GM18505 (cell line): ENCODE results near the gene TMEM217.
"Not testable (repeated sequence)": the region's sequence is repeated elsewhere in the genome, so short reads cannot be mapped to it uniquely, and the experiment has no call there.

Source experiments
- ATAC-seq: cut with Tn5 transposase; IDR thresholded peaks from one replicate; pipeline ENCODE4 v1.9.1; 2021; ENCODE audit not compliant: unreplicated experiment
- POLR2A ChIP-seq: IDR thresholded peaks from 4 replicates; pipeline ENCODE4 v1.6.1; 2011; ENCODE audit warnings: borderline replicate concordance; ENCODE audit not compliant: insufficient read depth, insufficient read length; ENCODE audit errors: extremely low read depth

TMEM217 gene

GRCh38 chr6:37205997-37206340 lies 52.0 kb downstream of the TMEM217 start:
- ATAC-seq, result no peak
- TF ChIP-seq POLR2A, result no peak

- TF ChIP-seq POLR2A, result no peak
- no peak for ATAC-seq
Observed at GRCh38 chr6:37205175-37205996, 52.6 kb downstream of the TMEM217 start.

- no peak for ATAC-seq
- no peak for TF ChIP-seq POLR2A
Observed at GRCh38 chr6:37204014-37204751, 53.8 kb downstream of the TMEM217 start.

GRCh38 chr6:37202788-37203491 lies 55.0 kb downstream of the TMEM217 start:
- no peak for TF ChIP-seq POLR2A
- no peak for ATAC-seq

DNA sequence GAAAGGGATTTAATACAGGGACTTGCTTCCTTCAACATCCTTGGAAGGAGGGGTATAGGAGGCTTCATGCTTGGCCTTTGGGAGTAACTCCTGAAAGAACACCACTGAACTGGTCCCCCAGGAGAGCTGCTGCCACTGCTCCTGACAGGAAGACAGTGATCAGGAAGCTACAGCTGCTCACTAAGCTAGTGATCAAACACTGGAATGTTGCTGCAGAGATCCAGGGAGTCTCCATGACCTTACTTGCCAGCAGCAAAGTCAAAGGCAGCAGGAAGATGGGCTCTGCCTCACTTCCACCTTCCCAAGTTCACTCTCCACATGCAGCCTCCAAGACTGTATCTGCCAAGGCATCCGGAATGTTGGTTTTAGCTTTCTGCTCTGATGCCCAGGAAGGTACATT lies 56.2 kb downstream of the TMEM217 start:
- no peak for TF ChIP-seq POLR2A
- ATAC-seq, result no peak

- no peak for TF ChIP-seq POLR2A
Observed at GRCh38 chr6:37200085-37200484, 57.9 kb downstream of the TMEM217 start.

GRCh38 chr6:37196451-37196850 lies 61.5 kb downstream of the TMEM217 start:
- ATAC-seq, result not testable (repeated sequence)

More at GRCh38 chr6:37200085-37200484, 57.9 kb downstream of the TMEM217 start:
- ATAC-seq, result no peak

GRCh38 chr6:37194886-37195285 lies 63.1 kb downstream of the TMEM217 start:
- not testable (repeated sequence) for ATAC-seq

DNA sequence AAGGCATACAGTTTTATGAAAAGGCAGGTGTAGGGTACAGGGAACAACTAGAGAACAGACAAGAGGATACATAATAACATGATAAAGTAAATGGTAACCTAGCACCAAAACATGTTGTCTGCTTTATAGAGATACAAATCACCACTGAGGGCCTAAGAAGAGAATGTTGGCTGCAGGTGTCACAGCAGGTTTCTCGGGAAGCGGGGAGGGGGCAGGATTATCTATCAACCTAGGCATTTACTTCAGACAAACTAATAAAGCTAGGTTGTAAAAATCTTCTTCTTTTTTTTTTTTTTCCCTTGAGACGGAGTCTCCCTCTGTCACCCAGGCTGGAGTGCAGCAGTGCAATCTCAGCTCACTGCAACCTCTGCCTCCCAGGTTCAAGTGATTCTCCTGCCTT lies 65.3 kb downstream of the TMEM217 start:
- ATAC-seq, result no peak

DNA sequence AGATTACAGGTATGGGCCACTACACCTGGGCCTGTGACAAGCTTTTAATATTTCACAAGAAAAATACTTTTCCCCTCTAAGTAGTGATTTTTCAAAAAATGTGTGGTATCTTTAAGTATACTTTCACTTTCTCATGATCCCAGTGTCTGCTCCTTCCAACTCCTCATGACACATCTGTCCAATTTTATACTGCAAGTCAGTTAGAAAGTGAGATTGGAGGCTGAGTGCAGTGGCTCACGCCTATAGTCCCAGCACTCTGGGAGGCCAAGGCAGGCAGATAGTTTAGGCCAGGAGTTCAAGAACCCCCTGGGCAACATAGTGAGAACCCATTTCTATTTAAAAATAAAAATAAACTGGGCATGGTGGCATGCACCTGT lies 67.8 kb downstream of the TMEM217 start:
- ATAC-seq, result no peak
- TF ChIP-seq POLR2A, result no peak

More for the DNA sequence above, 65.3 kb downstream of the TMEM217 start:
- no peak for TF ChIP-seq POLR2A

DNA sequence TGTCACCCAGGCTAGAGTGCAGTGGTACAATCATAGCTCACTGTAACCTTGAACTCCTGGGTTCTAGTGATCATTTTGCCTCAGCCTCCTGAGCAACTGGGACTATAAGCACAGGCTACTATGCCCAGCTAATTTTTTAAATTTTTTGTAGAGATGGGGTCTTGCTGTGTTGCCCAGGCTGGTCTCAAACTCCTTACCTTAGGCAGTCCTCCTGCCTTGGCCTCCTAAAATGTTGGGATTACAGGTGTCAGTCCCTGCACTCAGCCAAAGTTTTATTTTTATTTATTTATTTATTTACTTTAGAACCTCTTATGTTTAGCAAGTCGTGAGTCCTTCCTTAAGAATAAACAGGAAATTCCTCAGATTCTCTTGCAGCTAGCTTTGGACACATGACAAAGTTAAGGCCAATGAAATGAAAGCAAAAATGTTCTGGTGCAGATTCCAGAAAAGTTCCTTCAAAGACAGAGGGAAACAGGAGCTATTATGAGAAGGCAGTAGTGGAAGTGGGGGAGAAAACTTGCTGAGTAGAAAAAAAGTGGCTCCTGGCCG lies 68.9 kb downstream of the TMEM217 start:
- no peak for TF ChIP-seq POLR2A
- no peak for ATAC-seq

DNA sequence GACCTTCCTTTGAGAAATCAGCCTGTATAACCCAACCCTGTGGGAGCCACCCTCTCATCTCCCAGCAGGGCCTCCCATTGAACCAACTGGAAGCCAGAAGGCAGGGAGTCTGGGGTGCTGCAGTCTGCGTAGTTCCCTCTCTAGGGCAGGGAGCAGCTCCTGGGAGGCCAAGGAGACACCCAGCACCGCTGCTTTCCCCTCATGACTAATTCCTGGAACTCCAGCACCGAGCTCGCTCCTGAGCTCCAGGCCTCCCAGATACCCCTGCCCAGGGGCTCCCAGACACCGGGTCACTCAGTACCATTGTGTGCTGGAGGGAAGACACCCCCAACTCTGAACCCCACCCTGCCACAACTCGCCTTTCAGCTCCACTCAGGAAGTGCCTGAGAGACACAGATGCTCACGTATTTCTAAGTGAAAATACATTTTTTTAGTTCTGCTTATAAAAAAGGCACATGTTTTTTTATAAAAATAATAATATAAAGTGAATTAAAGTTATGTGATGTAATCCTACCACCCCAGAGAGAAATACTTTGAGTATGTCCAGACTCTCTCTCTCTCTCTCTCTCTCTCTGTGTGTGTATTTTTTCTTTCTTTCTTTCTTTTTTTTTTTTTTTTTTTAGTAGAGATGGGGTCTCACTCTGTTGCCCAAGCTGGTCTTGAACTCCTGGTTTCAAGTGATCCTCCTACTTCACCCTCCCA lies 70.5 kb downstream of the TMEM217 start:
- no peak for TF ChIP-seq POLR2A
- ATAC-seq, result no peak

DNA sequence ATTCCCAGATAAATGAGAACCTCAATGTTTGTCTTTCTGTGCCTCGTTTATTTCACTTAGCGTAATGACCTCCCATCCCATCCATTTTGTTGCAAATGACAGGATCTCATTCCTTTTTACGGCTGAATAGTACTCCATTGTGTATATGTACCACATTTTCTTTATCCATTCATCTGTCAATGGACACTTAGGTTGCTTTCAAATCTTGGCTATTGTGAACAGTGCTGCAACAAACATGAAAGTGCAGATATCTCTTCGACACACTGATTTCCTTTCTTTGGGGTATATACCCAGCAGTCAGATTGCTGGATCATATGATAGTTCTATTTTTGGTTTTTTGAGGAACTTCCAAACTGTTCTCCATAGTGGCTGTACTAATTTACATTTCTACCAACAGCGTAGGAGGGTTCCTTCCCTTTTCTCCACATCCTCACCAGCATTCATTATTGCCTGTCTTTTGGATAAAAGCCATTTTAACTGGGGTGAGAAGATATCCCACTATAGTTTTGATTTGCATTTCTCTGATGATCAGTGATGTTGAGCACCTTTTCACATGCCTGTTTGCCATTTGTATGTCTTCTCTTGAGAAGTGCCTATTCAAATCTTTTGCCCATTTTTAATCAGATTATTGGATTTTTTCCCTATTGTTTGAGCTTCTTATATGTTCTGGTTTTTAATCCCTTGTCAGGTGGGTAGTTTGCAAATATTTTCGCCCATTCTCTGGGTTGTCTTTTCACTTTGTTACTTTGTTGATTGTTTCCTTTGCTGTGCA lies 71.8 kb downstream of the TMEM217 start:
- not testable (repeated sequence) for ATAC-seq
